ENCODE data around the gene KIF12.

Gene KIF12

DNA sequence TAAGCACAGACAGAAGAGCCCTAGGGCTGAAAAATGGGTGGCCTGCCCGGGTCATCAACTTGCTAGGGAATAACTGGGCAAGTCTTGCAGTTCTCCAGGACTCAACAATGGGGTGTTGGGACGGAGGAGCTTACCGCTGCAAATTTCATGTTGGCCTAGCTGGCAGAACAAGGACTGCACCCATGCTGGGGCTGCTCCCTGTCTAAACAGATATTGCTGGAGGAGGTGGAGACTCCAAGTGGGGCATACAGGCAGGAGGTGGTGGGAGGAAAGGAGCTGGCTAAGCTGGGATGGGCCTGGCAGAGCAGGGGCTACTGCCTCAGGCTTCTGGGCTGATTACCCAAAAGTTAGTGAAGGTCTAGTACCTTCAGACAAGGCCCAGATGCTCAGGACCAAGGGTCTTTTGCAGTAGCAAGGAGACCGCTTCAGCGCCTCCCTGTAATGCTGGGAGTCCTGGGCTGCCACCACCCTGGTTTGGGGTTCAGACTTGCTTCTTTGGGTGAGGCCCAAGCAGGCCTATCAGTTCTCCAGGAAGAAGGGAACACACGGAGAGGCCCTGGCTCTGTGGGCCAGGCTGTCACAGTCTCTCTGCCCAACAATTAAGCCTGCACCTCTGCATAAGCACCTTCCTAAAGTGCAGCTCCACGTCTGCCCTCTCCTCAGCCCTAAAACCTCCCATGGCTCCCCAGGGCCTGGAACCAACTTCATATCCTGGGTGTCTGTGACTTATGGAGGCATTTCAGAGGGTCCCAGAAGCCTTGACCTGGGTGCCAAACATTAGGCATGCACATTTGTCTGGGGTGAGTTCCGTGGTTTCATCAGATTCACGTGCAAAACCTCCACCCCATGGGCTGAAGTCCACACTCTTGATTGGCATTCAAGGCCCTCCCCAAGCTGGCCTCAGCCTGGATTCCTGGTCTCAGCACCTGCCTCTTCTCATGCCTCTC, 24.2 kb upstream of the KIF12 start:
- no peak for DNase-seq

DNA sequence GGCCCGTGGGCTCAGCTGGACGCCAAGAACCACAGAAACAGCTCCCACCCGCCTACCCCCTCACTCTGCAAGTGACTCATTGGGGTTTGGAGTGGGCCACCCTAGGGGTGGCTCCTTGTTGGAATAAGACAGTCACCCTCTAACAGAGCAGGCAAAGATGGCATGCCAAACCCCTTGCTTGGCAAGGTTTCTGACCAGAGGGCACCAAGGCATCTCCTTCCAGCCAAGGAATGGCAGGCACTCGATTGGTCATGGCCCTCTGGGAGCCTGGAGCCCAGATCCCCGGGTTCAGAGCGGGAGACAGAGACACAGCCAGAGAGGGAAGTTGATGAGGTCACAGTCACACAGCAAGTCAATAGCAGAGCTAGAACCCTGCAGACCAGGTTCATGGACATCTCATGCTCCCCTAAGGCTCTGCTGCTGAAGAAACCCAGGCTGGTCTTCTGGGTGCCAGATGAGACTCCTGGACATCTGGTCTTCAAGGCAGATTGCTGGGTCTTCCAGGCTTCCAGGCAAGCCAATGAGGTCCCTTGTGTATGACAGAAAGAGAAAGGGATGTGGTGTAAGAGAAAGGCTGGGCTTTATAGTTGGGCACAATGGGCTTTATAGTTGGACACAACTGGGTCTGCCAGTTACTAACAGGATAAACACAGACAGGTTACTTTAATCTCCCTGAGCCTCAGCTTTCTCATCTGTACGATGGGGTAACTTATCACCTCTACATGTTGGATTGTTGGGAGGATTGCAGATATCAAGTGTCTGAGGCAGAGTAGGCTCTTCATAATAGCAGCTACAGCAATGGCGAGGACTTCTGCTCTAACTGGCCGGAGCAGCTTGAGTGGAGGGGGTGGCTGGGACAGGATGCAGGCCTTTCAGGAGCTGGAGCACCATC, 23.3 kb upstream of the KIF12 start:
- DNase-seq = no peak

- no peak for DNase-seq
Measured at GRCh38 chr9:114121227-114122135, 22.4 kb upstream of the KIF12 start.

DNA sequence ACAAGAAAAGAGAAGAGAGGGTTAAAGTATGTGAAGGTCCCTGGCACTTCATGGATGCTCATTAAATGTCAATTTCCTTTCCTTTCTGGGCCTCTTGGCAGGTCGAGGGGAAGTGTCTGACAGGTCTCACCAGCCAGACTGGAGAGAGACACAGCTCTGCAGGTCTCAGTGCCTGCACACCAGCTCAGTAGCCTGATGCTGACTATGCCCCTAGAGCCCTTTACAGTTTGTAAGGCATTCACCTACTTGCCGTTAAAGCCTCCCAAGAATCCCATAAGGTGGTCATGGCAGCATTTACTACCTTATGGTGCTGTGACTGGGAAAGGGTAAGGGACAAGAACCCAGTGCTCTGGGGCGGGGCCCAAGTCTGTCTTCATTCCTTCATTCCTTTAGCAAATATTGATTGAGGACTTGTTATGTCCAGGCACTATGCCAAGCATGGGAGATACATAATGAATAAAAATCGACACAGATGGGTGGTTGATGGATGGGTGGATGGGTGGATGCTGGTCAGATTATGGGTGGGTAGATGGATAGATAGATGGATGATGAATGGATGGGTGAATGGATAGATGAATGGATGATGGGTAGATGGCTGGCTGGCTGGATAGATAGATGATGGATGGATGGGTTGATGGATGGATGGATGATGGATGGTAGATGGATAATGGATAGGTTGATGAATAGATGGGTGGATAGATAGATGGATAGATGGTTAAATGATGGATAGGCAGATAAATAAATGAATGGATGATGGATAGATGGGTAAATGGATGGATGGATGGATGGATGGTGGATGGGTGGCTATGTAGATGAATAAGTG, 21.3 kb upstream of the KIF12 start:
- no peak for DNase-seq

DNA sequence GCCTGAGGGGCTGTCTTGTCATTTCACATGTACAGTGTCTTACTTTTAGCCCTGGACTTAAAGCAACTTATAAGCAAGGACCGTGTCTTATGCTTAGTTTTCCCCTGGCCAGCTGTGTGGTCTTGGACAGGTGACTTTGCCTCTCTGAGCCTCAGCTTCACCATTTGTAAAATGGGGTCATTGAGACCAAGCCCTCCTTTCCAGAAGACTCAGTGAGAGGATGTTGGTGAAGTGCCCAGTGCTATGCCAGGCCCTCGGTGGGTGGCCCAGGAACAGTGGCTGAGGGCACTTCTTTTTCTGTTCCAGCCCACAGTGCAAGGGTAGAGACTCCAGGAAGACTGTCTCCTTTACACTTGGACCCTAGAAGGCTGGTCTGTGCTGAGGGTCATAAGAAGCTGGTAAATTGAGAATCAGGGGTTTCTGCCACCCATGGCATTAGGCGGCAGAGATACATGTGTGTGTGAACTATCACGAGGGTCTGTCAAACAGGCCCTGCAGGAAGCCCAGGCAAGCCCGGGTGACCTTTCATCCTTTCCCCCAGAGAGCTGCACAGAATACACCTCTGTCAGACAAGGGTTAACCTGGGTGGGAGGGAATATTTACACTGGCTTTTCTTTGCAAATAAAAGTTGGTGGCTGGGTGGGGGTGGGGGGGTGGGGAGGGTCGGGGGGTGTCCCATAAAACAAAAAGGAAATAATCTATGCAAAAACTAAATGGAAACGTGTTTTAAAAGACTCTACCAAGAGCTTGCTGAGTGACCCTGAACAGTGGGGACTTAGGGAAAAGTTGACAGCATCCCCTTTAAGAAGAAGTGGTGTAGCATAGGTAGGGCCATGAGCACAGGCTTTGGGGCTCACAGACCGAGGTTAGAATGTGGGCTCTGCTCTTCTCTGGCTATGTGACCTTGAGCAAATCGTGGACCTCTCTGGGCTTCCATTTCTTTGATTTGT, 20.4 kb upstream of the KIF12 start:
- no peak for DNase-seq

GRCh38 chr9:114117996-114118830, 19.1 kb upstream of the KIF12 start:
- DNase-seq = peak; percentile 42

GRCh38 chr9:114117614-114117995, 18.5 kb upstream of the KIF12 start:
- no peak for DNase-seq

GRCh38 chr9:114116126-114116747, 17.1 kb upstream of the KIF12 start:
- DNase-seq = no peak

- DNase-seq = no peak
Measured at GRCh38 chr9:114115654-114116125, 16.6 kb upstream of the KIF12 start.

DNA sequence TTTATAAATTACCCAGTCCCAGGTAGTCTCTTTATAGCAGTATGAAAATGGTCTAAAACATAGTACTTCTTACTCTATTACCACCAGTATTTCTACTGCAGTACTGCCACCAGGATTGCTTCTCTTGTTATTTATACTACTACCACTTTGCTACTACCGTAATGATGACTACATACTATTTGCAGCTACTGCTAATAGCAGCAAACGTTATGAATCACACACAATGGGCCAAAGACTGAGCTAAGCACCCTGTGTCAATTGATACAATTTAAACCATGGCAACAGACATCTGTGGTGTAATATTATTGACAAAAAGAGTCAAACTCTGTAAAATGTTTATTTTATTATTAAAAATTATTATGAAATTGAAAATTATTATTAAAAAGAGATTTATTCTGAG, 15.3 kb upstream of the KIF12 start:
- no peak for DNase-seq

DNA sequence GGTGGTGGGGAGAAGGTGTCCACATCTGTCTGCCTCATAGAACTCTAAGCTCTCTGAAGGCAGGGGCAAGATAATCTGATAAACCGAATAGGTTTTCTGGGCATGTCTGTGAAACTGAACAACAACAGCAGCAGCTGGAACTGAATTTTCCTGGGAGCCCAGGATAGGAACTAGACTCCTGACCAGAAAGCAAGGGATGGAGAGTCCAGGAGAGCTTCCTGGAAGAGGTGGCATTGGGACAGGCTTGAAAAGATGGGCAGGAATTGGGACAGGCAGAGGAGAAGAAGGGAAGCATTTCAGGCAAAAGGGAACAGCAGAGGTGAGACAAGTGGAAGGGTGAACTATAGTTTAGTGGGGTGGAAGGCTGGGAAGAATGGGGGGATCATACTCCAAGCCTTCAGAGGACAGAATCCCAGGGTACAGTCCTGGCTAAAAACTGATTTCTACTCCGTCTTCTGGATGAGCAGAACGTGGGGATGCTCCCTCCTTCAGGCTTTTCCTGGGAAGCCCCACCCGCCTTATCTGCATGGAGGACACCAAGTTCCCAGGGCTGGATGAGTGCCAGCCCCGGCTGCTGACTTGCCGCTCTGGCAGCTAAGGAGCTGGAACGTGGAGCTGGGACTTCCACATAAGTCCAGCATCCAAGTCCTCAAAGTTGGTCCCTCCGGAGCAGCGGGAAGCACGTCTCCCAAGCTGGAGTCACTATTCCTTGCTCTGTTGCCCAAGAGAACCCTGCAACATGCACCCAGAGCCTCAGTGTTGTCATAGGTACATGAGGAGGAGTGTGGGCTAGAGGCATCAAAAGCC, 13.9 kb upstream of the KIF12 start:
- no peak for DNase-seq

- no peak for DNase-seq
Measured at GRCh38 chr9:114112325-114112724, 13.2 kb upstream of the KIF12 start.

GRCh38 chr9:114110180-114110579, 11.1 kb upstream of the KIF12 start:
- DNase-seq = no peak

- DNase-seq = no peak
Measured at GRCh38 chr9:114109124-114109523, 10.0 kb upstream of the KIF12 start.

DNA sequence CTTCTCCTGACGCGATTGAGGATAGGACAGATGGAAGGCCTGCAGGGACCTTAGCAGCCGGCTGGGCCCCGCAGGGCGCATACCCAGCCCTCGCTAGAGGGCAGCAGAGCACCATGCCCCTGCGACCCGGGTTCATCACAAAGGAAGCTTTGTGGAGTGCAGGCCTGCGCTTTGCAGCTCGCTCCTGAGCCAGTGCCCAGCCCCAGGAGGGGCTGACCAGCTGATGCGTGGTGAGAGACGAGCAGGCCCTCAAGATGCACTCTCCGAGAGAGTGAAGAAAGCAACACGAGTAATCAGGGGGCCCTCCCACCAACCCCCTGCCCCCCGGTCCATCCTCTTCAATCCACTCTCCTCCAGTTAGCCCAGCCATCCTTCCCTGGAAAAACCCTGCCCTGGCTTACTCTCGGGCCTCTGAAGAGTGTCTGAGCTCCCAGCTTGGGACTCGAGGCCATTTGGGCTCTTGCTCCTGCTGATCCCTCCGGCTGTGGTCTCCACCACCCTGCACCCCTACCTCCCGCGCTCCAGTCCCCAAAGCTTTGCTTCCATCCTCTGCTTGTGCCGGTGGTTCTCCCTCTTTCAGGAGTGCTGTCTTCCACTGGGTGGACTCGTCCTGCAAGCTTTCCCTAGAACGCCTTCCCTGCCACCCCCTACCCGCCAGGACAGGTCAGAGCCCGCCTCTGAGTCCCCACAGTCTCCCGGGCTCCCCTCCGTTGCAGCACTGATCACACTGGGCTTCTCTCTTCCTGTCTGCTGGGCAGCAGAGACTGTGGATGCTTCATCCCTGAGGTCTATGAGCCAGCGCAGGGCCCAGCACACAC, 9.1 kb upstream of the KIF12 start:
- DNase-seq = peak; percentile 32

- no peak for DNase-seq
Measured at GRCh38 chr9:114107286-114108001, 8.4 kb upstream of the KIF12 start.

DNA sequence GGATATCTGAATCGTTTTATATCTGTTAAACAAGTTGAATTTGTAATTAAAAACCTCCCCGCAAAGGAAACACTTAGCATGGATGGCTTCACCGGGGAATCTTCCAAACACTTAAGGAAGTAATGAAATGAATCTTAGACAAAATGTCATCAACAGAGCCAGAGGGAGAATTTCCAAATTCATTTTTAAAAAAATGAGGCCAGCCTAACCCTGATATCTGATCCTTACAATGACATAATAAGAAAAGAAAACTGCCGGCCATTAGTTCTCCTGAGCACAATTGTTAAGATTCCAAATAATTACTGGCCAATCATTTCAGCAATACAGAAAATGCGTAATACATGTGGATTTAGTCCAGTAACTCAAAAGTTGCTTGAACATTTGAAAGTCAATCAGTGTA, 6.1 kb upstream of the KIF12 start:
- DNase-seq = no peak

Data from NCI-H510A (cell line).